HG03342 (cell line): ENCODE data around the gene NFASC.

ENCODE experiments used
- ATAC-seq: cut with Tn5 transposase; IDR thresholded peaks from one replicate; pipeline ENCODE4 v1.9.1; 2021; ENCODE audit warnings: mild to moderate bottlenecking, moderate library complexity; ENCODE audit not compliant: unreplicated experiment

The NFASC gene

GRCh38 chr1:204927673-204928641, 57.3 kb downstream of the NFASC start:
- ATAC-seq: no peak

GRCh38 chr1:204928671-204929486, 58.2 kb downstream of the NFASC start:
- no peak for ATAC-seq

- ATAC-seq: no peak
Measured at GRCh38 chr1:204929487-204930154, 59.0 kb downstream of the NFASC start.

GRCh38 chr1:204930155-204930523, 59.5 kb downstream of the NFASC start:
- no peak for ATAC-seq

- no peak for ATAC-seq
Measured at GRCh38 chr1:204931313-204931712, 60.7 kb downstream of the NFASC start.

- ATAC-seq: no peak
Measured at GRCh38 chr1:204931768-204932572, 61.3 kb downstream of the NFASC start.

- no peak for ATAC-seq
Measured at GRCh38 chr1:204932573-204932909, 61.9 kb downstream of the NFASC start.

GRCh38 chr1:204935155-204935554, 64.5 kb downstream of the NFASC start:
- no peak for ATAC-seq

GRCh38 chr1:204936765-204937164, 66.1 kb downstream of the NFASC start:
- no peak for ATAC-seq

- no peak for ATAC-seq
Measured at GRCh38 chr1:204937901-204938300, 67.2 kb downstream of the NFASC start.

GRCh38 chr1:204940591-204940990, 69.9 kb downstream of the NFASC start:
- ATAC-seq: no peak

GRCh38 chr1:204941421-204942338, 71.0 kb downstream of the NFASC start:
- no peak for ATAC-seq

GRCh38 chr1:204943495-204943894, 72.8 kb downstream of the NFASC start:
- no peak for ATAC-seq

- ATAC-seq: no peak
Measured at GRCh38 chr1:204944662-204945061, 74.0 kb downstream of the NFASC start.

GRCh38 chr1:204945565-204945977, 74.9 kb downstream of the NFASC start:
- no peak for ATAC-seq

- no peak for ATAC-seq
Measured at GRCh38 chr1:204946640-204947039, 76.0 kb downstream of the NFASC start.

GRCh38 chr1:204947338-204947737, 76.7 kb downstream of the NFASC start:
- ATAC-seq: no peak

- ATAC-seq: no peak
Measured at GRCh38 chr1:204947747-204948146, 77.1 kb downstream of the NFASC start.

GRCh38 chr1:204950353-204951001, 79.8 kb downstream of the NFASC start:
- ATAC-seq: no peak
